SK-MEL-5 (cell line): ENCODE results near the gene MAGEF1. TPM values are rescaled to one million over a fixed set of nuclear protein-coding genes. Genes with fewer than 3 reads are reported as not detected.
"Not testable (repeated sequence)": the region's sequence is repeated elsewhere in the genome, so short reads cannot be mapped to it uniquely, and the experiment has no call there.

Experiments used
- DNase-seq: peaks from one replicate; pipeline ENCODE4 v3.0.0-alpha.2; 2016; ENCODE audit warnings: low read depth, low spot score
- in situ Hi-C: cut with HindIII; loops from 2 replicates; pipeline ENCODE4 v1.10.0; 2016; ENCODE audit warnings: low sequenced_read_pairs, high pct_unique_total_duplicates, low pct_unique_long_range_greater_than_20kb
- total RNA-seq: library from RNA; depleted of rRNA; stranded (reverse); fragments of >200 nt; shearing (Covaris generic); gene quantifications from 2 replicates; pipeline ENCODE4 v1.2.3, GENCODE V29; 2014

The MAGEF1 gene
- total RNA-seq, 1 experiment from 2014 or later = 43.4 TPM

DNA sequence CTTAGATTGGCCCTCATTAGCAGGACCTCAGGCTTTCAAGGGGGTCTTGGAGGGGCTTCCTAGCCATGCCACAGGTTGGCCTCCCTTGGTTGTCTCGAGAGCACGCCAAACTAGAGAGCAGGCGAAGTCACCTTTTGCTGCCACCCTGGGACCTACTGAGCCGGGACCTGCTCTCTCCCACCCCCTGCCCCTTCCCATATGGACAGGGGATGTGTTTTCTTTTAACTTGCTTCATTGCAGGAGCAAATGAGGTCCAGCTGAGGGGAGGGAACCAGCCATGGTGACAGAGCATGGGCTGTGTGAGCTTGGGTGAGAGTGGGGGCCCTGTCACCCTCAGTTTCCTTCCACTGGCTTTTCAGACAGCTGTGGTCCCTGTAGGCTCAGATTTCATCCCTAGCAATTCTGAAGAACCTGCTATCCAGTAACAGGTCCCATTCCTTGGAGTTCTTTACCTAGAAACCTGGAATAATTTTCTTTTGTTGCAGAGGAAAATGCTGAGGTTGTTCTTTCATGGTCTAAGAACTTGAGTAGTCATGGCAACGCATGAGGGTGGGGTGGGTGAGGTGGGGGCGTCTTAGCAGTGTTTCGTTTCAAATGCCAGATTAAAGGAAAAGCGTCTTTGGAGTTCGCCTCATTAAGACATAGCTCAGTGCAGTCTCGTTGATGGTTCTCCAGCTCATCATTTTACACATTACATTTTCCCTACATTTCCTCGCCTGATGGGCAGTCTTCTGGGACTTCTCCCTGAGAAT, 20.1 kb upstream of the MAGEF1 start:
- no peak for DNase-seq
- in situ Hi-C loops = no loop called here

DNA sequence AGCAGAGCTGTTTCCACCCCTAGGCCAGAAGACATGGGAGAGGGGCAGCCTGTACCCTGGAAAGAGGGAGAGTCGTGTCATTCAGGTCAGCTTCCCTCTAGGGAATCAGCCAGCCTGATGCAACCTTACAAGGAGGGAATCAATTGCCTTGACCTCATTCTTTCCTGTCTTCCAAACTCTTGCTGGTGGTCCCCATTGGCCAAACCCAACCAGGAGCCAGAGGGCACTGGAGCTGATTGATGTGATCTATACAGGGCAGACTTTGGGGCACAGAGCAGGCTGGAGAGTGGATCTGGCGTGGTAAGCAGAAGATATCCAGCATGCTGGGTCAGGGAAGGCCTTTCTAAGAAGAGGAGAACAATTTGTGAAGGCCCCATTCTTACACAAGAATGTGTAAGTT, 19.1 kb upstream of the MAGEF1 start:
- no peak for DNase-seq
- in situ Hi-C loops = no loop called here

DNA sequence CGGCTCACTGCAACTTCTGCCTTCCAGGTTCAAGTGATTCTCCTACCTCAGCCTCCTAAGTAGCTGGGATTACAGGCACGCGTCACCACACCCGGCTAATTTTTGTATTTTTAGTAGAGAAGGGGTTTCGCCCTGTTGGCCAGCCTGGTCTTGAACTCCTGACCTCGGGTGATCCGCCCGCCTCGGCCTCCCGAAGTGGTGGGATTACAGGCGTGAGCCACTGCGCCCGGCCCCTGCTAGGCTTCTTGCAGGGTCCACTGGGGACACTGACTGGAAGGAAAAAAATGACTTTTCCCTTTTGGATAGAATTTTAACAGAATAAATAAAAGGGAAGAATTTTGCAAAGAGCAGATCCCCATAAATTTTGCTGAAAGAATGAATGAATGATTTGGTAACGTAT, 17.3 kb upstream of the MAGEF1 start:
- DNase-seq, in situ Hi-C loops: not testable (repeated sequence)

DNA sequence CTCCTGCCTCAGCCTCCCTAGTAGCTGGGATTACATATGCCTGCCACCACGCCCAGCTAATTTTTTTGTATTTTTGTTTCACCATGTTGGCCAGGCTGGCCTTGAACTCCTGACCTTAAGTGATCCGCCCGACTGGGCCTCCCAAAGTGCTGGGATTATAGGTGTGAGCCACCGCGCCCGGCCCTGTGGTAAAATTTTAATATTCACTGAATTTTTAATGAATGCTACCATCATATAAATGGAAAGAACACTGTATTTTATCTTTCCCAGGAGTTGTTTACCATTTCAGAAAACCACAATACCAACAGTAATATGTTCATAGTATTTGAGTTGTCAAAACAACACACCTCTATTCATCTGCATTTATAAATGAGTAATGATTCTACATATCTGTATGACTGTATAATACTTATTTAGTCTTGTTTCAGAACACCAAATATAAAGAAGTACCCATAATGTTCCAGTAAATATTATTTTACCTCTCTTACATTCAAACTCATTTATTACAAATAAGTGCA, 16.2 kb upstream of the MAGEF1 start:
- in situ Hi-C loops = no loop called here
- no peak for DNase-seq

DNA sequence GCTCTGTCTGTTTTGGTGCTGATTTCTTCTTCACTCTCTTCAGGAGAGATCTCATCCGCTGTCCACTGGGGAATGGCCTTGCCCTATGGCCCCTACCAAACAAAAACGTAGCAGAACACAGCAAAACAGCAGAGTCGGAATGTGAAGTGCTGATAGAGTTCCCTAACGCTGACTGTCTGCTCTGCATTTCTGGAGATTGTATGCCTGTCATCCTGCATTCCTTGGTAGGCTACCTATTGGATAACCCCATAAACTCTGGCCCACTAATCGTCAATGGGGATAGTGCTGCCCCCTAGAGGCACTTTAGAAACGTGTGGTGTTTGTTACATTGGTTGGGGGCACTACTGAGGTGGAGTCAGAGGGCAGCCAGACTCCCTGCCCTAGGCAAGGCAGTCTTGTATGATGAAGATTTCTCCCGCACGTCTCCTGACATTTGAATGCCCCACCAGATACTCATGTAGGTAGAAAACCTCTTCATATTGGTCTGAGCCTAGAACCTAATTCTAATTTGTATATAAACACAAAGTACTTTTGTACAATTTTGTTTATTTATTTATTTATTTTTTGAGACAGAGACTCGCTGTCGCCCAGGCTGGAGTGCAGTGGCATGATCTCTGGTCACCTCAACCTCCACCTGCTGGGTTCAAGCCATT, 15.6 kb upstream of the MAGEF1 start:
- peak; percentile 91 for DNase-seq
- in situ Hi-C loops = no loop called here

DNA sequence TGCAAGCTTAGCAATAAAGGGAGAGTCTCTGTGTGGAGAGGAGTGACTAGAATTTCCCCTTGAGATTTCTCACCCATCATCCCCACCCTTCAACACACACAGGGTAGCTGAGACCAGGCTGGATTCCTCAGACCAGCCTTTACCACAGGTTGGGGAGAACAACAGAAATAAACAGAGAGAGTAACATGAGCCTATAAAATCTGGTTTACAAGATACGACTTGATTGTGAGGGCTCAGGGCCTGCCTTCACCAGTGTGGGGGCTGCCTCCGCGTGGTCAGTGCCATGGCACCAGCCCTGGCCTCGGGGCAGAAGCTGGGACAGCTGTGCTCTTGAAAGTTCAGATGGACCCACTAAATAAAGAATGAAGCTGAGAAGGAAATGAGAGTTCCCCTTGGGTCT, 14.6 kb upstream of the MAGEF1 start:
- no peak for DNase-seq
- in situ Hi-C loops = no loop called here

DNA sequence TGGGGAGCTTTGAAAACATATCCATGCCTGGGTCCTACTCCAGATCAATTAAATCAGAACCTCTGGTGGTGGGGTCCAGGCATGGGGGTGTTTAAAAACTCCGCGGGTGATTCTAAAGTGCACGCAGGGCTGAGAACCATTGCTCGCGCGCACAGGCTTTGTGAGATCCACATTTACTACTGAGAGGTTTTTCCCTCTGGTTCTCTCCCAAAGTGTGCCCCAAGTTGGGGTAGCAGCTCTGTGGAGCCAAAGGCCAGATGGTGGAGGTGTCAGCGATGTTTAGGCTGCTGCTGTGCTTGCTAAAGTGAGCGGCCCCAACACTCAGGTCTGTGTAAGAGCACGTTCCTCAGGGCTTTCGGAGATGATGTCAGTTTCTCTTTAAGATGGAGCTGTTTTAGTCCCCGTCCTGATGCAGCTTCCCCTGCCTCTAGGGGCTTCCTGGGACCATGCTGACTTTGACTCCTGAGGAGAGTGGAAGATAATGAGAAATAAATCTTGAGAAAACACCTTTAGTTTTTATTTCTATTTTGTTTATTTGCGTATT, 13.4 kb upstream of the MAGEF1 start:
- in situ Hi-C loops = no loop called here
- no peak for DNase-seq

DNA sequence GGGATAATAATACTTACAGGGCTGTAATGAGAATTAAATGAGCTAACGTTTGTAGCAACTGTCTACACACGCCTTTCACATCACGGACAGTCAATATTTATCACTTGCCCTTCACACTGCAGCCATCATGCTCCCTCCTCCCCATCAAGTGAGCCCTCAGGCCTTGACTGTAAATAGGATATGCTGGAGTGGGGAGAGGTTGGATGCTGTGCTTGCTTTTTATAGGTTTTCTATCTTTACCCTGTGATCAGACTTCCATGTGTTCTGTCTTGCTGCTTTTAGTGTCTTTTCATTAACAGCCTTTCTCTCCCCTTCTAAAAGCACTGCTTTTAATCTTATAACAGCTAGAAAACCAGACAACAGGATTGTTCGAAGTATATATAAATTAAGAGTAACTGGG, 12.8 kb upstream of the MAGEF1 start:
- in situ Hi-C loops = no loop called here
- DNase-seq = no peak

DNA sequence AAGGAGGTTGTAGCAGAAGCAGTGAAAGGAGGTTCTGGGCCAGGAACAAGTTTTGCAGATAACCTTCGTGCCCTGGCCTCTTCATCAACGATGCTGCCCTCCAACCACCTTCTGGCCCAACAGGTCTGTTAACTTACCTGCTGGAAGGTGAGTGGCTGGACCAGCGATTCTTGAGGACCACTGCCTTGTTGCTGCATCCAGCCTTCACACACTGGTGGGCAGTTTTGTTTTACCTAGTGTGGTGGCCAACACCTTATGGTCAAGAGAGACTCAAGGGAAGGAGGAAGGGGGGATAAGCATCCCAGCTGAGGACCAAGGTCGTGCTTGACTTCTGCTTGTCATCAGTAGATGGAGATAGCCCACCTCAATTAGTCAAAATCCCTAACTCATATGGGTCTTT, 7.8 kb upstream of the MAGEF1 start:
- in situ Hi-C loops = no loop called here
- DNase-seq = no peak

DNA sequence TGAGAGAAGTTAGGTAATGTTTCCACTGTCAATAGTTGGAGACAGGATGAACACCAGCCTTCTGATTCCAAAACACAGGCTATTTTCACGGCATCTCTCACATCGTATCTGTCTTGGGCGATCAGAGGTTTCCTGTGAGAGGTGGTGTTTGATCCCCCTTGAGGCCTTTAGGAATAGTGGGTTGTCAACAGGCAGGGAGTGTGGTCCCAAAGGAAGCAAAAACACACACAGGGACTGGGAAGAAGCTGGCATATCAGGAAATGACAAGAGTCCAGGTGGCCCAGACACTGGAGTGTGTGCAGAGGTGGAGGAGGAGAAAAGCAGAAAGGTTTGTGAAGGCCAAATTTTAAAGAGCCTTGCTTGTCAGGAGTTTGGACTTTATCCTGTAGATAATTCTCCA, 6.6 kb upstream of the MAGEF1 start:
- no peak for DNase-seq
- in situ Hi-C loops = no loop called here

DNA sequence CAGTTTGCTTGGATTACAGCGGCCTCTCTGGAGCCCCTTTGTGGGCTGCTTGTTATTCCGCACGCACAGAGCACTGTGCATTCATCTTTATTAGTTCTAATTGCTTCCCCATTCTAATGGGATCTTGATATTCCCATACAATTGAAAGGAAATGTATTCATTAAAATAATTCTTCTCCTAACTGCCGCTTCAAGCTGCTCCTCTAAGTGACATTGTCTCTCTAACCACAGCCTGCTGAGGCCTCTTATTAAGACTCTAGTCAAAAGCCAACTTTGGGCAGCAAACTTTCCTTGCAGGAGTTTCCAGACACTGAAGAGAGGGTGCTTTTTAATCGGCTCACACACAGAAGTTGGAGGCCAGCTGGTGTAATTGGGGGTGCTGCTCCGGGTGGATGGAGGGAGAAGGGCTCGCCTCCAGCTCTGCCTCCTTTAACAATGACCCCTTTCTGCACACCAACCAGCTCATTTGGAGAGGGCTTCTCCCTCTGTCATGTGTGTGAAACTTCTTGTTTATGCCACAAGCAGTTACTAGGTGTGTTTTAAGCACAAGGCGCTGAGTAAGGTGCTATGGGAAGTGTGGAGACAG, 5.6 kb upstream of the MAGEF1 start:
- DNase-seq = peak; percentile 68
- in situ Hi-C loops = no loop called here

DNA sequence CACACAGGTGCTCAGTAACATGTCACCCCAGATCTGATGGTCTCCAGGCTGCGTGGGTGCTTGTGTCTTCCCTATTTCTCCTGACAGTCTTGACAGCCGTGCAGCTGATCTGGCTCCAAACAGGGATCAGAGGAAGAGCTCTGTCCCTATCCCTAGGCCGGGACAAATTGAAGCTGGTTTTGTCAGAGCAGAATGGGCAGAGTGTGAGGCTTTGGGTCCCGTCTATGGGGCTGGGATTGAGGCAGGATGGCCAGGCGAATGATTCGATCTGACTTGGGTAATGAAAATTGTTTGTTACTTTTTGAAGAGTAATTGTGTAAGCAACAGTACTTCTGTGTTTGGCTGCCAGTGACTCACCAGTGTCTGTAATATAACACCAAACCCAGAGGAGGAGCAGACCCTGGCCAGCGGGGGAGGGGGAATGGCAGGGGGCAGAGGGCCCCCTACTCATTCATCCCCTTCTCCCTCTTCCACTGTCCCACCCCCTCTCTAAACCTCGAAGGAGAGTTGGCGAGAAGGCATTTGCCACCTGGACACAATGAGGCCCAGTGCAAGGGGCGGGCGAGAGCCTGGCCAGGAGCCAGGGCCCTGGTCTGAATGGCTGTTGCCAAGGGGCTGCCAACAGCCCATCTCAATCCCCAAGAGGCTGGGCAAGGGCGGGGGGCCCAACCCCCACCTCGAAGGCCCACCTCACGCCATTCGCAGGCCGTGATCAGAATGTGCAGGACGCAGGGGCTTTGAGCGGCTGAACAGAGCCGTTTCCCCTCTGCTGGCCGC, 4.9 kb upstream of the MAGEF1 start:
- peak; percentile 42 for DNase-seq
- in situ Hi-C loops = no loop called here

DNA sequence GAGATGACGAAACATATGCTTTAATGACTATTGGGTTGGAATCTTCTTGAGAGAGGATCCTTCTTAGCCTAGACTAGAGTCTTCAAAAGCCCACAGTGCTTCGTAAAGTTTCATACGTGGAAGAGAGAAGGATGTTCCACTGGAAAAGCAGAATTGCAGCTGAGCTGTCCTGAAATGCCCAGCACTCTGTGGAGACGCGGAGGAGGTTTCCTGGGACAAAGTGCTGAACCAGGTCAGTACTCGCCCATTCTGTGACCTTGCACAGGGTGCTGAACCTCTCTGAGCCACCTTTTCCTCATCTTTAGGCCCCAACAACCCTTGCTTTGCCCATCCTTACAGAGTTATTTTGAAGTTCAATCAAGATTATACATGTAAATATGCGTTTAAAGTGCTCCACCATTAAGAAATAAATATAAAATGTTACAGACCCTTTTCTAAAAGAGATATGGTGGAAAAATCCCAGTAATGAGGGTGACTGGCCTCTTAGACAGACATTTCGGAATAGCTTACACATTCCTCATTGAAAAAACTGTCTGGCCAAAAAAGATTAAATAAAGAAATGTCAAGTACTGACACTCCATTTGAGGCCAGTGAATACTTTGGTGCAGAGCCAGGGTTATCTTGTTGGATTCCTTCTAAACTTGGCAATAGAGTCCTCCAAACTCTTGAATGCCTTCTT, 4.2 kb upstream of the MAGEF1 start:
- no peak for DNase-seq
- in situ Hi-C loops = no loop called here

DNA sequence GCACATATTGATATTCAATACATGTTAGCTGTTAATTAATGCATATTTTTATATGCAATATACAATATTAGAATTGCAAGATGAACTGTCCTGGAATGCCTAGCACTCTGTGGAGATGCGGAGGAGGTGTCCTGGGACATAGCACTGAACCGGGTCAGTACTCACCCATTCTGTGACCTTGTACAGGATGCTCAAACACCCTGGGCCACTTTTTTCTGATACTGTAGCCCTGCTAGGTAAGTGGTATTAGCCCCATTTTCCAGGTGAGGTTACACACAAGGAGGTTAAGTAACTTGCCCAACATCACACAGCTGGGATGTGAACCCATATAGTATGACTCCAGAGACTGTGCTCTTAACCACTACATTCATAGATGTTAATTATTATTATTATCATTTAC, 1.7 kb upstream of the MAGEF1 start:
- no peak for DNase-seq
- in situ Hi-C loops = no loop called here

DNA sequence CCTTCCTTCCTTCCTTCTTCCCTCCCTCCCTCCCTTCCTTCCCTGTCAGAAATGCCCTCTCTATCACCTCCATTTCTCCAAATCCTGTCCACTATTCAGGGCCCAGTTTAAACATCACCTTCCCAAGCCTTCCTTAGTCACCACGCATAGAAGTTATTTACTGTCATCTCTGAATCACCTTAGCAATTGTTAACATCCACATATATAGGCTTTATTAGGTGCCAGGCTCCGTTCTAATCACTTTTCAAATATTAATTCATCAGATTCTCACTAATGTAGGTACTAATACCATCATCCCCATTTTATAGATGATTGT, 1.1 kb upstream of the MAGEF1 start:
- DNase-seq = no peak
- in situ Hi-C loops = no loop called here

DNA sequence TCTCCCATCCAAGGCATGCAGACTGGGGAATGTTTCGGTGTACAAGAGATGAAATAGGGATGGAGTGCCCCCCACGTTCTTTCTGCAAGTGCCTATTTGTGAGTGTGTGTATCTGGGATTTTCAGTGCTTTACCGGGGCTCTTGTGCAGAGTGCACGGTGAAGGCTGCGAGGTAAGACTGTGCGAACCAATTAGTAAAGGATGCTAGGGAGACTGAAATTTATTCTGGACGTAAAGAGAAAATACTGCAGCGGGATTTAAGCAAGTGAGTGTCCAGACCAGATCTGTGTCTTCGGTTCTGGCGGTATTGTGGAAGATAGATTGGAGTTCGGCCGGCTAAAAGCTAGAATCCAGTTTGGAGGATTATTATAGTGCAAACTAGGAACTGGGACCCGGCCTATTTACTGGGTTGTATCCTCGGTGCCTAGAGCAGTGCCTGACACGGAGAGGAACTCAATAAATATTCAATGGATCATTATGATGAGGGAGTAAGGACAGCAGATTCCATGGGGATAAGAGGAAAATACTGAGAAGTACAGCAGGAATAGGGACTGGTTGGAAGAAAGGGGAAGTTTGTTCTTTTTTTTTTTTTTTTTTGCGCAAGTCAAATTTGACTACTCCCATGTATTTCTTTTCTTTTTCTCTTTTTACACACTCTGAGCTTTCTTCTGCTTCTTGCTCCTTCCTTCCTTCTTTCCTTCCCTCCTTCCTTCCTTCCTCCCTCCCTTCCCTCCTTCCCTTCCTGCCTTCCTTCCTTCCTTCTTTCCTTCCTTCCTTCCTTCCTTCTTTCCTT, 580 bp upstream of the MAGEF1 start:
- in situ Hi-C loops = no loop called here
- no peak for DNase-seq
